Measurements from ENCODE around the gene TUBB8.
"Not testable (repeated sequence)": the region's sequence is repeated elsewhere in the genome, so short reads cannot be mapped to it uniquely, and the experiment has no call there.

TUBB8 gene

DNA sequence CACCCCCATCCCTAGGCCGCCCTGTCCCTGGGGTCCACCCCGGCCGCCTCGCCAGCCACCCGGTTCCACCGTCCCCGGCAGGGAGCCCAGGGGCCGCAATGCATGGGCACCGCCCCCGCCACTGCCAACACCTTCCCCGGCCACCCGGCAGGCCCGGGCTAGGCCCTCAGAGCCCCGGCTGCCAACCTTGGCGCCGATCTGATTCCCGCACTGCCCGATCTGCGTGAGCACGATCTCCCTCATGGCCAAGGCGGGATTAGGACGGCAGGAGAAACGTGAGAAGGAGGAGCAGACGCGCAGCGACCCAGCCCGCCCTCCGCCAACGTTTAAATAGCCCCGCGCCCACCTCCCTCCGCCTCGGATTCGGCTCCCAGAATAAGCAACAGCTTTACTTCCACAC lies at the start of gene TUBB8:
TSS of gene TUBB8 (minus strand) at position 301 of the 400 bp plus-strand sequence. CDS start at position 243, 58 bp downstream.
- no peak for DNase-seq

DNA sequence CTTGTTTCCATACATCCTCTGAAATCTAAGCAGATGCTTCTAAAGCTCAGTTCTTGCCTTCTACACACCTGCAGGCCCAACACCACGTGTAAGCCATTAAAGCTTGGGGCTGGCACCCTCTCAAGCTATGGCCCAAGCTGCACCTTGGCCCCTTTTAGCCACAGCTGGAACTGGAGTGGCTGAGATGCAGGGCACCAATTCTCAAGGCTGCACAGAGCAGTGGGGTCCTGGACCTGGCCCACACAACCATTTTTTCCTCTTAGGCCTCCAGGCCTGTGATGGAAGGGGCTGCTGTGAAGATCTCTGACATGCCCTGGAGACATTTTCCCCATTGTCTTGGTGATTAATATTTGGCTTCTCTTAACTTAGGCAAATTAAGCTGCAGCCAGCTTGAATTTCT lies 47.4 kb upstream of the TUBB8 start:
- no peak for DNase-seq

- no peak for DNase-seq
Observed at GRCh38 chr10:95356-96115, 46.4 kb upstream of the TUBB8 start.

- no peak for DNase-seq
Observed at GRCh38 chr10:94613-95012, 45.5 kb upstream of the TUBB8 start.

- DNase-seq: no peak
Observed at GRCh38 chr10:92846-93245, 43.8 kb upstream of the TUBB8 start.

GRCh38 chr10:92153-92552 lies 43.1 kb upstream of the TUBB8 start:
- no peak for DNase-seq

- DNase-seq: no peak
Observed at GRCh38 chr10:91313-91712, 42.2 kb upstream of the TUBB8 start.

DNA sequence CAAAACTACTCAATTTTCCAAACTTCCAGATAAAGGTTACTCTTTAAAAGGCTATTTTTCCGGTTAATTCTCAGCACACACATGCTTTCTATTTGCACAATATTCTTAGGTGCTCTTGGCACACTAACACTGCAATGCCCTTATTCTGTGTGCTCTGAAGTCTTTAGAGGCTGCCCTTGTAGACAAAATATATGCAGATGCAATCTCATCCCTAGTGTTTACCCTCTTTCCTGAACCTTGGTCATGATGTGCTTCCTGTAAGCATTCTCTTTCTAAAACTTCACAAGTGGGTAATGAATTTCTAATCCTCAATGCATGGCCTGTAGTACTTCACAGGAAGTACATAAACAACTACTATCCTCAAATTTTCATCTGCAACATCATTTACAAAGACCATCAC lies 41.1 kb upstream of the TUBB8 start:
- DNase-seq: no peak

- no peak for DNase-seq
Observed at GRCh38 chr10:89248-89647, 40.2 kb upstream of the TUBB8 start.

GRCh38 chr10:88253-88652 lies 39.2 kb upstream of the TUBB8 start:
- no peak for DNase-seq

- no peak for DNase-seq
Observed at GRCh38 chr10:87177-88080, 38.3 kb upstream of the TUBB8 start.

GRCh38 chr10:86031-86430 lies 36.9 kb upstream of the TUBB8 start:
- DNase-seq: no peak

- no peak for DNase-seq
Observed at GRCh38 chr10:85044-85443, 35.9 kb upstream of the TUBB8 start.

GRCh38 chr10:83930-84530 lies 34.9 kb upstream of the TUBB8 start:
- no peak for DNase-seq

DNA sequence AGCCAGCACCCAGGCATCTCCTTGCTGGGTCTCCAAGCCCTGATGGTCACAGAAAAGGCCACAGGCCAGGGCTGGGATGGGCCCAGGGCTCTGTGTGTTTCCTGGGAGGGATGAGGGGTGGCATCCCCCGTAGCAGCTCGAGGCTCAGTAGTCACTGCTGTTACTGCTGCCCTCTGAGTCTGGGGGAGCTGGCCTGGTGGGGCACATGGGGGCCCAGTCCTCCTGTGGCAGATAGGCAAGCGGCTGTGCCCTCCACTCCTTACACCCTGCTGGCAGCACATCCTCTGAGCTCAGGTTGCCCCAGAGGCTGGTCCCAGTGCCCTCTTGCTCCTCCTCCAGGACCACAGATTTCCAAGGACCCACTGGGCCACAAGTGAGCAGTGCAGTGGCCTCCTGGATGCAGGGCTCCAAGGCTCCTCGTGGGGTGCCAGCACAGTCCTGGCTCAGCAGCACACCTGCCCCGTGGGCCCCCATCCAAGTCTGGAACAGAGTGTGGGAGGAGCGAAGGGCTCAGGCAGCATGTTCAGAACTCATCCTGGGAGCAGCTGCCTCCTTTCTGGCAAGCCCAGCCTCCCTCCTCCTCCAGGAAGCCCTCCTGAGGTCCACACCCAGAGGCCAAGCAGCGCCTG lies 31.5 kb upstream of the TUBB8 start:
- DNase-seq: no peak

- DNase-seq: no peak
Observed at GRCh38 chr10:79532-80215, 30.6 kb upstream of the TUBB8 start.

GRCh38 chr10:78556-78955 lies 29.5 kb upstream of the TUBB8 start:
- no peak for DNase-seq

GRCh38 chr10:74266-74621 lies 25.1 kb upstream of the TUBB8 start:
- DNase-seq: not testable (repeated sequence)

GRCh38 chr10:73543-74265 lies 24.6 kb upstream of the TUBB8 start:
- DNase-seq: not testable (repeated sequence)

DNA sequence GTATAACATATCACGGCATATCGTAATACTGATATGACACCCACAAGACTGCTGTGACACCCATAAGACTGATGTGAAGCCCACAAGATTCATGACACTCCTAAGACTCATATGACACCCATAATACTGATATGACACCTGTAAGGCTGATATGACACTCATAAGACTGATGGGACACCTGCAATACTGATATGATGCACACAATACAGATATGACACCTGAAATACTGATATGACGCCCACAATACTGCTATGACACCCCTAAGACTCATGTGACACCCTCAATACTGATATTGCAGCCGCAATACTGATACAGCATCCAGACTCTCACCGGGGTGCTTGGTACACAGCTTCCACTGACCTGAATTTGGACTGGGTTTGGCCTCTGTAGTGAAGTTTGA lies 19.1 kb upstream of the TUBB8 start:
- not testable (repeated sequence) for DNase-seq

DNA sequence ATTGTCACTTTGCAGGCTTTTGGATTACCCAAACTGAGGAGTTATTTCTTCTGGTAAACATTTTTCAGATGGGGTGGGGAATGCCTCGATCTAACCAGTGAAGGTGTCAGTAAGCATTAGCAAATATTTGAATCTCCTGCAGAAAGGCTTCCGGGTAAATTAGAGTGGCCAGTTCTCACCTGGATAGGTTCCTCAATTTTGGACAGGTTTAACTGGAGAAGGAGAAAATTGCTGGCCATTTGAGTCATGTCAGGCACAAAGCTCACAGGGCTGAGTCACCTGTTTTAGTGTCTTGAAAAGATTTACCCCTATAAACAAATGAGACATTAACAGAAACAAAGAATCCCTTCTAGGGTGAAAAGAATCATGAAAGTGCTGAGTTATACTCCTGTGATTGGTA lies 830 bp upstream of the TUBB8 start:
- DNase-seq: not testable (repeated sequence)

DNA sequence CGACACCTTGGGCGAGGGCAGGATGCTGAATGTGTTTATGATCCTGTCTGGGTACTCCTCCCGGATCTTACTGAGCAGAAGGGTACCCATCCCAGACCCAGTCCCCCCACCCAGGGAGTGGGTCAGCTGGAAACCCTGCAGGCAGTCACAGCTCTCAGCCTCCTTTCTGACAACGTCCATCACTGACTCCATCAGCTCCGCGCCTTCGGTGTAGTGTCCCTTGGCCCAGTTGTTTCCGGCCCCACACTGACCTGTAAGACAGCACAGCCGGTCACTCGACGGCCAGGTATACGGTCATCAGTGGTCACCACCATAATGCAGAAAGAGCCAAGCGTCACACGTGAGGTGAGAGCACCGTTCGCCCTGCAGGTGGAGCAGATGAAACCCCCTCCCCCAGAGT lies 1.2 kb downstream of the TUBB8 start:
- DNase-seq: not testable (repeated sequence)

Data from NCI-H526 treated with DMSO at 0.1 percent for 48 hours (cell line).